Astrocyte of the spinal cord (primary cell): ENCODE data around the gene POU6F2.

Experiments
- DNase-seq: peaks from one replicate; pipeline ENCODE4 v3.0.0; 2011; ENCODE audit warnings: low read depth, low spot score
- H3K4me3 ChIP-seq: 2 replicates; pipeline ENCODE4 v1.5.1; 2011; ENCODE audit warnings: low read depth, mild to moderate bottlenecking, low read length, moderate library complexity
- CTCF ChIP-seq: IDR thresholded peaks from 2 replicates; pipeline ENCODE4 v1.5.1; 2012; ENCODE audit warnings: low read depth, mild to moderate bottlenecking, low read length, inconsistent platforms
- in situ Hi-C: cut with HindIII; loops from 2 replicates; pipeline ENCODE4 v1.10.0; 2017; ENCODE audit warnings: low sequenced_read_pairs

Gene POU6F2

GRCh38 chr7:38951213-38951612 lies 26.5 kb upstream of the POU6F2 start:
- DNase-seq = no peak
- in situ Hi-C loops = no loop called here
- H3K4me3 ChIP-seq = no peak overlapping the region
- no peak for TF ChIP-seq CTCF

- in situ Hi-C loops = no loop called here
- no peak for DNase-seq
- H3K4me3 ChIP-seq = no peak overlapping the region
- TF ChIP-seq CTCF = no peak
Measured at GRCh38 chr7:38953227-38953626, 24.5 kb upstream of the POU6F2 start.

GRCh38 chr7:38953971-38954370 lies 23.7 kb upstream of the POU6F2 start:
- TF ChIP-seq CTCF = no peak
- no peak overlapping the region for H3K4me3 ChIP-seq
- DNase-seq = no peak
- in situ Hi-C loops = no loop called here

GRCh38 chr7:38955892-38956291 lies 21.8 kb upstream of the POU6F2 start:
- no peak overlapping the region for H3K4me3 ChIP-seq
- TF ChIP-seq CTCF = no peak
- DNase-seq = no peak
- in situ Hi-C loops = no loop called here

GRCh38 chr7:38962028-38962427 lies 15.7 kb upstream of the POU6F2 start:
- TF ChIP-seq CTCF = no peak
- in situ Hi-C loops = no loop called here
- H3K4me3 ChIP-seq = no peak overlapping the region
- DNase-seq = no peak

- no peak for TF ChIP-seq CTCF
- no peak for DNase-seq
- in situ Hi-C loops = no loop called here
- H3K4me3 ChIP-seq = no peak overlapping the region
Measured at GRCh38 chr7:38964921-38965320, 12.8 kb upstream of the POU6F2 start.

GRCh38 chr7:38973760-38974159 lies 3.9 kb upstream of the POU6F2 start:
- no peak for TF ChIP-seq CTCF
- in situ Hi-C loops = no loop called here
- no peak overlapping the region for H3K4me3 ChIP-seq
- no peak for DNase-seq
